ENCODE measurements around the gene FAM162A. TPM values are rescaled to one million over a fixed set of nuclear protein-coding genes. Genes with fewer than 3 reads are reported as not detected.

FAM162A gene
- total and polyA plus RNA-seq, 2 donors (not counting 3 experiments of a cell fraction or from before 2014, with no cell fraction given), result 12.6 to 23.4 TPM

GRCh38 chr3:122427857-122428471 is 44.0 kb downstream of the FAM162A start:
- Histone ChIP-seq H4K20me1 (replicated peaks; ENCODE audit: control insufficient read depth, extremely low read depth, insufficient read depth, low read length) (no peaks in the 10 kb centered on the region), H3K9ac (replicated peaks; ENCODE audit: extremely low read depth, insufficient read depth, low read length) (no peak overlapping the region), H3K27me3 (ENCODE audit: control insufficient read depth in 2 of 2, insufficient read depth in 2 of 2, low read length in 2 of 2) (no peaks in the 10 kb centered on the region), H3K36me3 (ENCODE audit: control insufficient read depth in 2 of 2, extremely low read depth in 1 of 2, insufficient read depth in 2 of 2, low read length in 2 of 2) (peaks cover 13 to 17% of the 10 kb centered on the region in 2 experiments), H3K9me1 (replicated peaks; ENCODE audit: control insufficient read depth, extremely low read depth, insufficient read depth, low read length) (no peaks in the 10 kb centered on the region), H3K4me2 (ENCODE audit: insufficient read depth, low read length) (no peak overlapping the region), H3K4me3 (replicated peaks in 1 of 3; ENCODE audit: insufficient read depth in 1 of 3, low read depth in 1 of 3, low read length in 3 of 3) (no peak overlapping the region), H3K79me2 (ENCODE audit: control insufficient read depth, insufficient read depth, low read length) (no peaks in the 10 kb centered on the region), H3K9me3 (replicated peaks; ENCODE audit: control insufficient read depth, insufficient read depth, low read length) (no peaks in the 10 kb centered on the region), H3K4me1 (ENCODE audit: control insufficient read depth, extremely low read depth, insufficient read depth, low read length) (no peaks in the 10 kb centered on the region), H2AFZ (ENCODE audit: low read depth, low read length) (no peak overlapping the region), H3K27ac (ENCODE audit: insufficient read depth, low read depth, low read length) (no peak overlapping the region)
- DNase-seq (ENCODE audit: low read depth, low spot score) (no peak), FAIRE-seq (no peak)
- CTCF ChIA-PET, result interaction anchor here (1.5 kb wide), 1 partner anchor 35 kb away, joined by 5 read pairs; no protein-coding TSS in a partner anchor
- intact Hi-C loops (cut with micrococcal nuclease), result no loop called here
- POLR2A ChIA-PET, result no interaction called here
- dilution Hi-C loops (cut with MboI; ENCODE audit: extremely low pct_ligation_motif_present, low sequenced_read_pairs), result no loop called here
- TF ChIP-seq GATA2 (IDR thresholded peaks at IDR 0.05; ENCODE audit: insufficient read depth, insufficient read length, low read depth, low read length) (no peak), POLR2A (IDR thresholded peaks at IDR 0.05; ENCODE audit: low read depth, low read length) (no peak), MYC (IDR thresholded peaks at IDR 0.05; ENCODE audit: low read depth, low read length) (no peak), POLR2AphosphoS5 (IDR thresholded peaks at IDR 0.05; ENCODE audit: insufficient read depth, low read depth, low read length) (no peak), FOS (IDR thresholded peaks at IDR 0.05; ENCODE audit: borderline replicate concordance, insufficient read depth, low read length) (no peak), EZH2 (IDR thresholded peaks at IDR 0.05; ENCODE audit: borderline replicate concordance, low read depth, low read length, severe bottlenecking) (no peak), JUN (IDR thresholded peaks at IDR 0.05; ENCODE audit: borderline replicate concordance, insufficient read depth, insufficient read length, low read depth) (no peak)
- TF ChIP-seq, protein P1, sequence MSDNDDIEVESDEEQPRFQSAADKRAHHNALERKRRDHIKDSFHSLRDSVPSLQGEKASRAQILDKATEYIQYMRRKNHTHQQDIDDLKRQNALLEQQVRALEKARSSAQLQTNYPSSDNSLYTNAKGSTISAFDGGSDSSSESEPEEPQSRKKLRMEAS (IDR thresholded peaks at IDR 0.05; ENCODE audit: insufficient read depth, insufficient read length), result no peak
- TF ChIP-seq, protein P2, sequence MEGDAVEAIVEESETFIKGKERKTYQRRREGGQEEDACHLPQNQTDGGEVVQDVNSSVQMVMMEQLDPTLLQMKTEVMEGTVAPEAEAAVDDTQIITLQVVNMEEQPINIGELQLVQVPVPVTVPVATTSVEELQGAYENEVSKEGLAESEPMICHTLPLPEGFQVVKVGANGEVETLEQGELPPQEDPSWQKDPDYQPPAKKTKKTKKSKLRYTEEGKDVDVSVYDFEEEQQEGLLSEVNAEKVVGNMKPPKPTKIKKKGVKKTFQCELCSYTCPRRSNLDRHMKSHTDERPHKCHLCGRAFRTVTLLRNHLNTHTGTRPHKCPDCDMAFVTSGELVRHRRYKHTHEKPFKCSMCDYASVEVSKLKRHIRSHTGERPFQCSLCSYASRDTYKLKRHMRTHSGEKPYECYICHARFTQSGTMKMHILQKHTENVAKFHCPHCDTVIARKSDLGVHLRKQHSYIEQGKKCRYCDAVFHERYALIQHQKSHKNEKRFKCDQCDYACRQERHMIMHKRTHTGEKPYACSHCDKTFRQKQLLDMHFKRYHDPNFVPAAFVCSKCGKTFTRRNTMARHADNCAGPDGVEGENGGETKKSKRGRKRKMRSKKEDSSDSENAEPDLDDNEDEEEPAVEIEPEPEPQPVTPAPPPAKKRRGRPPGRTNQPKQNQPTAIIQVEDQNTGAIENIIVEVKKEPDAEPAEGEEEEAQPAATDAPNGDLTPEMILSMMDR (IDR thresholded peaks at IDR 0.05; ENCODE audit: extremely low read depth in 1 of 2, insufficient read depth in 1 of 2, low read depth in 1 of 2, low read length in 2 of 2), result no peak
- no TSS peak for BruUV-seq (replicated peaks)

Data from endothelial cell of umbilical vein (primary cell).